ENCODE measurements around the gene FADS2.
A peak's percentile ranks its signal among the peaks of the same experiment; 100 is the strongest.

Gene FADS2

DNA sequence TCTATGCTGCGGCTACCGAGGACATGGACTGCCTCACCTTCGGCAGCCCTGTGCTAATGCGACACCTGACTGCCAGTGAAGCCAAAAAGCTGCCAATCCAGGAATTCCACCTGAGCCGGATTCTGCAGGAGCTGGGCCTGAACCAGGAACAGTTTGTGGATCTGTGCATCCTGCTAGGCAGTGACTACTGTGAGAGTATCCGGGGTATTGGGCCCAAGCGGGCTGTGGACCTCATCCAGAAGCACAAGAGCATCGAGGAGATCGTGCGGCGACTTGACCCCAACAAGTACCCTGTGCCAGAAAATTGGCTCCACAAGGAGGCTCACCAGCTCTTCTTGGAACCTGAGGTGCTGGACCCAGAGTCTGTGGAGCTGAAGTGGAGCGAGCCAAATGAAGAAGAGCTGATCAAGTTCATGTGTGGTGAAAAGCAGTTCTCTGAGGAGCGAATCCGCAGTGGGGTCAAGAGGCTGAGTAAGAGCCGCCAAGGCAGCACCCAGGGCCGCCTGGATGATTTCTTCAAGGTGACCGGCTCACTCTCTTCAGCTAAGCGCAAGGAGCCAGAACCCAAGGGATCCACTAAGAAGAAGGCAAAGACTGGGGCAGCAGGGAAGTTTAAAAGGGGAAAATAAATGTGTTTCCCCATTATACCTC, 32.1 kb upstream of the FADS2 start:
- DNase-seq = no peak

DNA sequence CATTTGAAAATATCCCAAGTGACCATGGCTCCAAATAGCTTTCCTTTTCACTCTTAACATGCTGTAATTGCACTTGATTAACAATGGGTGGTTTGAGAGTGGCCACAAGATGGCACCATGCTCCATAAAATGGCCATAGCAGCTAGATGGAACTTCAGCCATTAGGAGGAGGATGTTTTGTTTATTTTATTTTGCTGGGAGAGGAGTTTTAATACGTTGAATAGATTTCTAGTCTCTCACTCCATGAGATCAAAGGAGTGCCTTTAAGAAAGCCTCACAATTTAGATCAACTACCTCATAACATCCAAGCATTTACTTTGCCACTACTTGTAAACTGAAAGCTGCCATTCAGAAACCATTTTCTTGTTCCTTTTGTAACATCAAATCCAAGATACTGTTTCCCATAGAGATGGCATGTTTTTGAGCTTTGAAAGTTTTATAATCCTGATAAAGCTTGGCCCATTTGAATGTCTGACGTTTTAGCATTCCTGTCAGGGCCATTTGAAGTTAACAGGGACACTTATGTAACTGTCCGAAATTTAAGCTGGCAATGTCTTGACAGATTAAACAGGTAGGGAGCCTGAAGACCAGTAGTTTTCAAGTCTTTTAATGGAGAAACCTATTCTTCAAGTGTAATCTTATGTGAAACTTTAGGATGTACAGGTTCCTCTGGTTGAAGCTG, 30.7 kb upstream of the FADS2 start:
- peak; percentile 76 for DNase-seq

DNA sequence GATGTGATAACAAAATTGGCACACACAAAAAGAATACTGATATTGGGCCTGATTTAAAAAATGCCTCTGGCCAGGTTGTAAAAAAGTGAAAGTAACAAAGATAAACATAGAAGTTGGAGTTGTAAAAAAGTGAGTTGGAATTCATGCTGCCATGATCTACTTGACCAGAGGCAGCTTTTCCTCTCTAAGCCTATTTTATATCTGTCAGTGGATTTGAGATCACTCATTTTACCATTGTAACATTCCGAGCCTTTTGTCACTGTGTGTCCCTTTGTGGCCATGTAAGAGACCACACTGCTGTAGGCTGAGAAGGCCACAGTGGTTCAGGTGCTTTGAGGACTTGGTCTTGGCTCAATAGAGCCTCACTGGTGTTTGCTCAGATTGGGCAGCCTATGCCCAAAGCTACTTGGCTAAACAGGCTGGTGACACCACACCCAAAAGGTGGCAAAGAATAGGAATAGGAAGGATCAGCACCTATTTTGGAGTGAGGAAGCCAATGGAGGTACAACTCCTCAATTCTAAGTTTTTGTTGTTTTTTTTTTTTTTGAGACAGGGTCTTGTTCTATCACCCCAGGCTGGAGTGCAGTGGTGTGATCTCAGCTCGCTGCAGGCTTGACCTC, 28.3 kb upstream of the FADS2 start:
- no peak for DNase-seq

DNA sequence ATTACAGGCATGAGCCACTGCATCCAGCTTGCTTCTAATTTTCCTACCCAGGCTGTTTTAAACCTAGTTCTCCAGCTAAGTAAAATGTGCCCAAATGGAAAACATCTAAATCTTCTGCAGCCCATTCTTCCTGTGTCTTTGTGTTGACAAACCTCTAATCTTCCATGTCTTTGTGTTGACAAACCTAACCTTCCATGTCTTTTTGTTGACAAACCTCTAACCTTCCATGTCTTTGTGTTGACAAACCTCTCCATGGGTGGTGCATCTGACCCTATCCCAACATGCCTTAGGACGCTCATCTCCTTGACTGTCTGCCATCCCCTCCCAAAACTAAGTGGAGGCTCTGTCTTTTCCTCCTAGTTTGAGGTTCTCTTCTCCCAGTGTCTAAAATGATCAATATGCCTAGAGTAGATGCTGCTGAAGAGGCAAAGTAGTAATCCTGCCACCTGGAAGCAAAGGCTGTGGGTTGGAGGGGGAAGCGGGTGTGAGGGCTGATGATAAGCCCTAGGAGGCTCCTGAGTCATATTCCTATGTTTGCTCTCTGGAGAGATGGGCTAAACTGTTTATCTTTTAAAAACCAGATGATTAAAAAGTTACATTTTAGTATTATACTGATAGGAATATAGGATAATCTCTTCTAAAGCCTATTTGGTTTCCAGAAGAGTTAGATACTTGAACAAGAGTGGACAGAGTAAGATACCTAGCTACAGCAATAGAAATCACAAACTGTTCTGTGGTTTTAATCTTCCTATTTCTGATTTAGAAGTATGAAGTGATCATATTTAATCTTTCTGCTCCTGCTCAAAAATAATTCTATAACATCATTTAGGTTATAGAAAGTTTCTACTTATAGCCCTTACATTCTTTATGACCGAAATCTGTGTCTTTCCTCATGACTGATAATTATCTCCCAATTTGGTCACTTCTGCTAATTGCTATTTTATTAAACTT, 27.5 kb upstream of the FADS2 start:
- no peak for DNase-seq

DNA sequence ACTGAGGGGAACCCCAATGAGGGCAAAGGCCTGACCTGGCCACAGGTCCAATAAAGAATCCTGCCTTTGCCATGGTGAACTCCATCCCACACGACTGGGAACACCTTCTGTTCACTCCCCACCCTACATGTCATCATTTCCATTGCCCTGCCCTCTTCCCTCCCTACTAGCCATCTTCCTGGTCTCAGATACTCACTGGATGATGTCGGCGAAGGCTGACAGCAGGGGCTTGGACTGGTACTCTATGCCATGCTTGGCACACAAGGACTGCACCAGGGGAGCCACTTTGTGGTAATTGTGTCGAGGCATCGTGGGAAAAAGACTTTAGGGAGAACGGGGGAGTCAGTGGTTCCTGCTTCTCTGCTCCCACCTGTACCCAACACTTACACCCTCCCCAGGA, 25.5 kb upstream of the FADS2 start:
- DNase-seq = no peak

DNA sequence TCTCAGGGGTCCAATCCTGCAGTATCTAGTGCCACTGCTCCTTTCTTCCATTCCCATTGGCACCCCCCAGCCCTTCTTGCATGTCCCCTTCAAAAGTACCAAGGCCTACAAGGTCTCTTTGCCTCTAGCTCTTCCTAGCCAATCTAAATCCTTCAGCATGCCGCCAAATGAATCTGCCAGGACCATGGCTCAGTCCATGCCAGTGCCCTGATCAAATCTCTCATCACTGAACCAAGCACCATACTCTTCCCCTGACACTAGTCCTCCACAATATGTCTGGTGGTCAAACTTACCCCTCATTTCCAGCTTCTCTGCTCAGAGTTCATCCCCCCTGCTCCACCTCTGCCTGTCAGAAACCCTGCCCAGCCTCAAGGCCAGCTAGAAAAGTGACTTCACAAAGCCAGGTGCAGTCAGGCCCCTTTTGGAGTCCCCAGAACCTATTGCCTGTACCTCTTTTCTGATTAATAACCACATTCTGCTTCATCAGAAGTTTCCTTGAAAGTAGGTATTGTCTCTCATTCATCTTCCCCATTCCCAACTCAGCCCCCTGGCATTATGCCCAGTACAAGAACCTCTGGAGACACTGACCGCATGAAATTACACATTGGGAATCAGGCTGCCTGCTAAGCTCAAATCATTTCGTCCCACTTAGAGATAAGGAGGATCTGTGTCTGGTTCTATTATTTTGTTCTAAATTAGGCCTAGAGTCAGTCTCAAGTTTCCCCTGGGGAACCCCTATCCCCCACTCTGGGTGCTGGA, 24.0 kb upstream of the FADS2 start:
- no peak for DNase-seq

DNA sequence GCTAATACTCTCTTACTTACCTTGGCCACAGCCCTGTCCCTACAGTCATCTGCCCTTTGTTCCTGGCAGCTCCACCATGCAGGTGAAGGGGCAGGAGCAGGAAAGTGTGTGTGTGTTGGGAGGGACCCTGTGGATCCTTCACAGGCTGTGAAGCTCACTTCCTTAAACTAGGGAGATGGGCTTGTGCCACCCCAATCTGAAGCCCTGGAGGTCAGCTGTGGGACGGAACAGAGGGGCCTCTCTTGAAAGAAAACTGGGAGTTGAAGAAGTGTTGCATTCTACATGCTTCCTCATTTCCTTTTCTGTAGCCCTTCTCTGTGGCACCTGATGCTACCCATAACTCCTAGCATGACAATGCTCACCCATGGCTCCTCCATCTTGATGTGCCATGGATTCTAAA, 23.0 kb upstream of the FADS2 start:
- DNase-seq = no peak

DNA sequence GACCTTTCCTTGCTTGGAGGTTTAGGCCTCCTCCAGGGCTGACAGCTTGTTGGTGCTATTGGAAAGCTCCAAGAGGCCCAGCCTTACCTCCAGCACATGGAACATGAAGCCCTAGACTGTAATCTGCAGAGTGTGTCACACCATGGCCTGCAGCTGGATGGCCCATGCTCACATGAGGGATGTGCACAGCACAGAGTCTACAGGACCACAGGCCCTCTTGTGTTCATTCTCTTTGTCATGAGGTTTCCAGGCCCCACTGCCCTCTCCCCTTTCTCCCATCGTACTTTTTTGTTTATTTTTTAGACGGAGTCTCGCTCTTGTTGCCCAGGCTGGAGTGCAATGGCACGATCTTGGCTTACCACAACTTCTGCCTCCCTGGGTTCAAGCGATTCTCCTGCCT, 21.3 kb upstream of the FADS2 start:
- DNase-seq = no peak

DNA sequence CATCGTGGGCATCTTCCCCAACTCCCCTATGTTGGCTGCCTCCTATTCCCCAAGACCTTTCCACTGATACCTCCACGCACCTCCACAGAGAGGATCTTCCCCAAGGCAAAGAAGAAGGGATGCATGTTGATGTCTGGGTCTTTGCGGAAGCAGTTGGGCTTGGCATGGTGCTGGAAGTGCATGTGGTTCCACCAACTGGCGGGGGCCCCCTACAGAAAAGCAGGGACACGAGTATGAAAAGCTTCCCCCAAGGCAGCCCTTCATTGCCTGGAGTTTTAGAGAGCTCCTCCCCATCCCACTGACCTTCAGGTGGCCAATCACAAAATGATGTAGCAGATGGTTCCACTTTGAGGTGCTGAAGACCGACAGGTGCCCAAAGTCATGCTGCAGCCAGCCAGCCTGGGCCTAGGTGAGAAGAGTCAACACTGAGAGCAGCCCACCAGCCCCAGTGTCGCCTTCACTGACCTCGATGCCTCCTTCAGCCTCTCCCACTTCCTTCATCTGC, 17.4 kb upstream of the FADS2 start:
- DNase-seq = no peak

DNA sequence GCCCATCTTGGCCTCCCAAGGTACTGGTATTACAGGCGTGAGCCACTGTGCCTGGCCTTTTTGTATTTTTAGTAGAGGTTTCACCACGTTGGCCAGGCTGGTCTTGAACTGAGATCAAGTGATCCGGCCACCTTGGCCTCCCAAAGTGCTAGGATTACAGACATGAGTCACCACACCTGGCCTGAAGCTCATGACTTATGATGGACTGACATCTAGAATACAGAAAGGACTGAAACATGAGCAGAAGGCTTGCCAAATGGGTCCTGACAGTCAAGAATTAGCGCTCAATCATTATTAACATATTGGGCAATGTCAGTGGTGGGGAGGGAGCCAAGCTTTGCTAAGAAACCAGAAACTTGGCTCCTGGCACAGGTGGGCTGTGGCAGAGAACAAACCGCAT, 16.3 kb upstream of the FADS2 start:
- DNase-seq = no peak

DNA sequence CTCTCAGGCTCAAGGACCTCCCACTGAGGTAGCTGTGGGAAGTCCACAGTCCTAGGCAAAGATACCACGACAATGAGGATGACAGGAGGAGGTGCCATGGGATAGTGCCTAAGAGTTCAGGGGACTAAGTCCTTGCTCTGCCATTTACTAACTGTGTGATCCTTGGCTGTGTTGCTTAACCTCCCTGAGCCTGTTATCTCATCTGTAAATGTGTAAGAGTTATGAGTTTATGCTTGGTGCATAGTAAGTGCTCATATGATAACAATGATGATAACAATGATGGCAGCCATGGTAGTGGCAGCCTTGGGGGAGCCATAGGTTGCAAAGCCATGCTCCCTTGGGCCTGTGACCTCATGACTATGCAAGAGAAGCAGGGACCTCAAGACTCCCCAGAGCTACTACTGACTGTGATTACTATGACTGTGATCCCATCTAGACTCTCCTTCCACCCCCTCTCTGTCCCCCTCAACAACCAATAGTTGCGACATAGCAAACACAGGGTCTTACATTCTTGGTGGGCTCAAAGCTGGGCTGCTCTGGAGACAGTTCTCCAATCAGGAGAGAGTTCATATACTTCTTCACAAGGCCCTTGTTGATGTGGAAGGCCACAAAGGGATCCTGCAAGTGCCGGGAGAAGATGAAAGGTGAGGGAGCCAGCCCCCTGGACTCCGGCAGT, 15.2 kb upstream of the FADS2 start:
- DNase-seq = no peak

DNA sequence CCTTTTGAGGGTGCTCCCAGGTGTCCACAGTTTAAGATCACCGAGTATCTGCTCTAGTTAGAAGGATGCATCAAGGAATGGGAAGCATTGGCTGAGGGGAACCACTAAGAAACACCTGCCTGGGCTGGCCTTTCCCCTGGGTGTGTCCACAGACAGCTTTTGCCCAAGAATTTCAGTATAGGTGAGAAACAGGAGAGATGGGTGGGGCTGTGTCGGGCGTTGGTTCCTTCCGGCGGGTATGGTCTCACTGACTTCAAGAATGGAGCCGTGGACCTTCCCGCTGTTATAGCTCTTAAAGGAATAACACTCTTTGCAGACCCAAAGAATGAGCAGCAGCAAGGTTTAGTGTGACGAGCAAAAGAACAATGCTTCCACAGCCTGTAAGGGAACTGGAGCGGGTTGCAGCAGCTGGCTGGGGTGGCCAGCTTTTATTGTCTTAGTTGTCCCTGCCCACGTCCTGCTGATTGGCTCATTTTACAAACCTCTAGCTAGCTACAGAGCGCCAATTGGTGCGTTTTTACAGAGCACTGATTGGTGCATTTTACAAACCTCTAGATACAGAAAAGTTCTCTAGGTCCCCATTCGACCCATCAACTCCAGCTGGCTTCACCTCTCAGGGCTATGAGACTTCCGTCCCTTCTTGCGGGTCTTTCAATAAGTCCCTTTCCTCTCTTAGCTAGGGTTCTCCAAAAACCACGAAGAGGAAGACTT, 13.7 kb upstream of the FADS2 start:
- DNase-seq = no peak

DNA sequence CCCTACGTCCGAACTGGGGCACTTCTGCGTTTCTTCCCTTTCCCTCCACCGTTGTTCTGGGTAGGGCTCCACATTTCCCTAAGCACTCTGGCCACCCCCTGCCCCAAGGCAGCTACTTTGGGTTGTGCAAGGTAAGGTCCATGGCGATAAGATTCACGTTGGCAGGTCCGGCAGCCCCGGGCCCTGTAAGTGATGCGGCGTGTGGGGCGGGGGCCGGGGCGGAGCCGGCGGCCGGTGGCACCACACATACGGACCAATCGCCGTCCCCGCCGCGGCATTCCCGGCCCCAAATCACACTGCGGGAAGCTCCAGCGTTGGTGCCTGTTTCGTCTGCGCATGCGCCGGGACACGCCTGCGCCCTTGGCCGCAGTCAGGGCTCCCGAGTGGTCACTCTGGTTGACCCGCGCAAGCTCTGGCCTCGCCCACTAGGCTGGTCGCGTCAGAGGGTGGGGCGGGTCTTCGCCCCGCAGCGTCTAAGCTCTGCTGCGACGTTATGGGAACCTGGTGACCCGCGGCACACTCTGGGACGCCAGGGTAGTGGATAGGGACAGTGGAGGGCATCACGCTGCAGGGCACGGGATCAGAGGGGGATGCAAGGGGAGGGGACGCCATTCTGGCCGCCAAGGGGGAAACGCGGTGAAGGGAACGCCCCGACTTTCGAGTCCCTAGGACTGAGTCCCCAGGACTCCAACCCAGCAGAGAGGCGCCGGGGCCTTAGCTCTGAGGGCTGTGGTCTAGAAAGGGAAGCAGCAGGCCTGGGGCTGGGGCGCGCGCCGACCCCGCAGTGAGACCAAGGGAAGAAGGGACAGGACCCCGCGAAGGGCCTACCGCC, 12.9 kb upstream of the FADS2 start:
- no peak for DNase-seq

DNA sequence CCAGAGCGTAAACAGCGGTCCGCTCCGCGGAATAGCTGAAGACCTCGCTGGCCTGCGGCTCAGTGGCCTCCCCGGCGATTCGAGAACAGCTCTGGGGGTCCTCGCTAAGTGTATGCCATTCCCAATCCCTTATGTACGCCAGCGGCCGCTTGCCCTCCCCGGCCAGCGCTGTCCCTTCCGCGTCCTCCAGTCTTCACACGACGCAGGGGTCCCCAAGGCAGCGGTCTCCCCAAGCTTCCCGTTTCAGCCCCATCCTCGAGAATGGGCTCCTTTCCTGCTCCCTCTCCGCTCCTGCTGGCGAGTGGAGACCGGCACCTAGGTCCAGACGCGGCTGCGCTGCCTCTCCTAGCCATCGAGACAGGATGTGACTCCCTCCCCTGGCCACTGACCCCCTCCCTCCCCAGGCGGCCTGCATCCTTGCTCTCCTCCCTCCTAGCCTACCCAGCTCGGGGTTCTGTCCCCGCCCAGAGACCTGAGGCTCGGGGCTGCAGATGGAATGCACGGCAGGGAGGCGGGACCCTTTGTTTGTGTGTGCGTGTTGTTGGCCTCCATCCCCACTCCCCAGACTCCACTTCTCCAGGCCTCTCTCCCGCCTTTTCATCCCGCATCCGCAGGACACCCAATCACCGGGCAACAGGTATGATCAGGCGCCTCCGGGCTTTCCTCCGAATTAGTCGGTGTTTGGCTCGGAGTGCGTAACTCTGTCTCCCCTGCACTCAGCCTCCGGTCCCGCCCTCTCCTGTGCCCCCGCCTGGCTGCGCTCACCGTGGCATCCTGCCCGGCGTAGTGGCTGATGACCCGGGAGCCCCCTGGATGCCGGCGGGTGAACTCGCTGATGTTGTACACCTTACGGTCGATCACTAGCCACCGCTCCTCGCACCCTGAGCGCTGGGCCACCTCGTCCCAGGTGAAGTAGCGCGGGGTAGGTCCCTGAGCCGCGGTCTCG, 12.0 kb upstream of the FADS2 start:
- DNase-seq = peak; percentile 59

DNA sequence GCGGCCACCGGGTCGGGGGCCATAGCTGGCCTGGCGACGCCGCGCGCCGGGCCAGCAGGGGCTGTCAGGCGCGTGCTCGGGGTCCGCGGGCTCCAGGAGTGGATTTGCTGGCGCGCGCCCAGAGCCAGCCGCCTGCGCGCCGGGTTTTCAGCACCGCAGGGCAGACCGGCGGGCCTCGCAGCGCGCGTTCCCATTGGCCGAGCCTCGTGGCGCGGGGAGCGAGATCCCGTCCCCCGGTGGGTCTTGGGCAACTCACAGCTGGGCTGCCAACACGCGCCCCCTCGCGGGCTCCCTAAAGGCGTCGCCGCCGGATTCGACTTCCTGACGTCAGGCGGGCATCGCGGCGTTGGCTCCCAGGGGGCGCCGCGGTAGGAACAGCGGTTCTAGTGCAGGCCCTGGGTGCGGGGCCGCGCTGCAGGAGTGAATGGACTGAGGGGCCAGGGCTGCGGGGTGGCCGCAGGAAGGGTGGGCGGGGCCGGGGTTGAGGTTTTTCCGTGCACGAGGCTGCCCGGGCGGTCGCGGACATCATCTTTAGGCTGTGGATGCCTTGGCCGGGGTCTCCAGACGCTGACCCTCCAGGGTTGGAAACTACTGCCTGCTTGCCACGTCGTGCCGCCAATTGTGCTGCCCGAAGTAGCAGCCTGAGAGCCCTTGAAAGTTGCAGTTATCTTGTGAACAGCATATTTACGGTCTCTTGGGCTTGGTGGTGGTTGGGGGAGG, 11.2 kb upstream of the FADS2 start, which contains the start of gene FADS1:
FADS1 (minus strand) TSS at position 268 of the 720 bp plus-strand sequence; CDS start at position 194, 74 bp downstream.
- peak; percentile 61 for DNase-seq

DNA sequence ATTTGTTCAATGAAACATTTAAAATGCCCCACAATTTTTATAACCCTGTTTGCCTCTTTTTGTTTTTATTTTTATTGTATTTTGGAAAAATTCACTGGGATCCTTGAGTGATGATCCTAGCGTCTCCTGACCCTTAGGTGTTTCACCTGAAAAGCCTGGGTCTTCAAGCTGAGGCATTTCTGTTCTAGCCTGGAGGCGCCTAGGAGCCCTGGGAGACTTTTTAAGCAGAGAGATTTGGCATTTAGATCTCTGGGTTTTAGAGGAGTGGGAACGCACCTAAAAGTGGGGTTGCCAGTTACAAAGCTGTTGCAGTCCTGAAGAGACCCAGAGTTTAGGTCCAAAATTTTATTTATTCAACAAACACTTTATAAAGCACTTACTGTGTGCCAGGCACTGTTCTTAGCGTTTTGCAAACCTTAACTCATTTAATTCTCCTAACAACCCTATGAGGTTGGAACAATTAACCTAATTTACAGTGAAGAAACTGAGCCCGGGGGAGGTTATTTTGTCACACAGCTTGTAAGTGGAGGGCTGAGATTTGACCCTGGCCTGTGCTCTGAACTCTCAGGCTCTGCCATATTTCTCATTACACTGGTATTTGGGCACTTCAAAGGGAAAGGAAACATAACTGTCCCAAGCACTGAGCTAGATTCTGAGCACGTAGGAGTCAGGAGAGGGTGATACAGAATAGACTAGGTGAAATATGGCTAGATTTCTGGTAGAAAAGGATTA, 10.5 kb upstream of the FADS2 start:
- DNase-seq = no peak

DNA sequence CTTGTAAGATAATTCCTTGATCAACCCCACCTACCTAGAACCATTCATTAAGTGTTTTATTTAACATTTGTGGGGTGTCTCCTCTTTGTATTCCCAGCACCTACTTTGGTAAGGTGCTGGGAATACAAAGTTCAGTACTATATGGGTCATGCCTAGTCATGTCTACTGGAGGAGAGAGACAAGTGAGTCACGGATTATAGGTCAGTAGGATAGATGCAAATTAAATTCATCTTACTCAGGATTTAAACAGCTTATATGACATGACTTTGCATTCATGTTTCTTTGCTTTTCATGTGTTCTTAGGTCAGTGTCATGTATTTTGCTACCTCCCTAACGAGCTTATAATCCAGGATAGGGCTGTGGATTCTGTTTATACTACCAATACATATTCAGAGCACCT, 7.9 kb upstream of the FADS2 start:
- no peak for DNase-seq
